MCF 10A (cell line): ENCODE measurements around the gene FABP6. TPM values are rescaled to one million over a fixed set of nuclear protein-coding genes. Genes with fewer than 3 reads are reported as not detected.

Experiments used
- BruUV-seq: library from RNA; stranded (reverse); fragments of 400-500 nt; replicated peaks from 2 replicates; lab custom pipeline; 2021; lab: Mats Ljungman, UMichigan
- CTCF ChIA-PET: fragments of 300-600 bp; sonication (Branson Sonifier 250); formaldehyde crosslinking; extraction: SDS; loops from one replicate; lab custom pipeline; 2021; ENCODE audit warnings: antibody characterized with exemption, inconsistent platforms; lab: Yijun Ruan, JAX
- POLR2A ChIA-PET: fragments of 300-600, 350-650 bp; sonication (Branson Sonifier 250); formaldehyde crosslinking; extraction: SDS; loops from one replicate; lab custom pipeline; 2020; ENCODE audit warnings: antibody characterized with exemption, inconsistent platforms; lab: Yijun Ruan, JAX
- DNase-seq: peaks from one replicate; pipeline ENCODE4 v3.0.0-alpha.2; 2018; ENCODE audit not compliant: unreplicated experiment
- H3K27ac Mint-ChIP-seq: one replicate; pipeline ENCODE4 v1.8.0; 2022; ENCODE audit warnings: mild to moderate bottlenecking, low read depth, mixed read lengths; ENCODE audit not compliant: unreplicated experiment
- H3K27me3 Mint-ChIP-seq: one replicate; pipeline ENCODE4 v1.8.0; 2022; ENCODE audit warnings: mixed read lengths; ENCODE audit not compliant: insufficient read depth, unreplicated experiment
- H3K36me3 Mint-ChIP-seq: one replicate; pipeline ENCODE4 v1.8.0; 2022; ENCODE audit warnings: mild to moderate bottlenecking, moderate library complexity, mixed read lengths; ENCODE audit not compliant: insufficient read depth, unreplicated experiment
- H3K4me1 Mint-ChIP-seq: one replicate; pipeline ENCODE4 v1.8.0; 2022; ENCODE audit warnings: mixed read lengths; ENCODE audit not compliant: insufficient read depth, unreplicated experiment
- H3K4me3 Mint-ChIP-seq: one replicate; pipeline ENCODE4 v1.8.0; 2022; ENCODE audit warnings: mild to moderate bottlenecking, moderate library complexity, mixed read lengths; ENCODE audit not compliant: unreplicated experiment
- H3K9me3 Mint-ChIP-seq: one replicate; pipeline ENCODE4 v1.8.0; 2022; ENCODE audit warnings: mixed read lengths; ENCODE audit not compliant: unreplicated experiment
- intact Hi-C: fragments of 100-400 bp; cut with micrococcal nuclease; formaldehyde crosslinking; loops from 2 replicates; pipeline ENCODE4 v1.14.1; 2022
- total RNA-seq: library from RNA; stranded (reverse); gene quantifications from 2 replicates; pipeline ENCODE4 v1.2.3, GENCODE V29; 2022
- TF ChIP-seq, protein P1 (sequence below): fragments of 200-600 bp; IDR thresholded peaks from one replicate; pipeline ENCODE4 v1.8.0; 2022; ENCODE audit warnings: antibody characterized with exemption, mild to moderate bottlenecking; ENCODE audit not compliant: unreplicated experiment

Gene FABP6
- total RNA-seq, 1 experiment from 2014 or later: not detected

DNA sequence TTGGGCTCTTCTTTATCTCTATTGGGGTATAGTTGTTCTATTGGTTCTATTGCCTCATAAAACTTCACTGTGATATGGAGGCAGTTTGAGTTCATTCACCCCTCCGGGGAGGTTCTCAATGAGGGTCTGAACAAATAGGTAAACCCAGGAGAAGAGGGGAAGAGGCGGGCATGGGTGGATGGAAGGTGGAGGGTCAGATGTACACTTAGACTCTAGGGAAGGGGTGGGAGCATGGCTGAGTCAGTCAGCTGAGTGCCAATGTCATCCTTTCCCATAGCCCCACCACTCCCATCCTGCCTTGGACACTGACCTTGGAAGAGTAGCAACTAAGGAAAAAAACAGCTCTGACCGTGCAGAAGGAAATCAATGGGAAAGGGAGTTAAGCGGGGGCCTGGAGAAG is 9.9 kb upstream of the FABP6 start:
- intact Hi-C loops: no loop called here
- ChIA-PET POLR2A (interaction anchor here (0.6 kb wide), 1 partner anchor 113 kb away, joined by 5 read pairs; no protein-coding TSS in a partner anchor), CTCF (interaction anchor here (0.6 to 2.9 kb wide), 2 partner anchors 24 to 192 kb away, joined by 3 to 12 read pairs; no protein-coding TSS in a partner anchor)
- Mint-ChIP-seq H3K36me3 (no peaks in the 10 kb centered on the region), H3K27me3 (no peaks in the 10 kb centered on the region), H3K27ac (no peak overlapping the region), H3K9me3 (no peaks in the 10 kb centered on the region), H3K4me3 (no peak overlapping the region), H3K4me1 (no peaks in the 10 kb centered on the region)
- BruUV-seq: no TSS peak
- no peak for DNase-seq
- TF ChIP-seq, protein P1, sequence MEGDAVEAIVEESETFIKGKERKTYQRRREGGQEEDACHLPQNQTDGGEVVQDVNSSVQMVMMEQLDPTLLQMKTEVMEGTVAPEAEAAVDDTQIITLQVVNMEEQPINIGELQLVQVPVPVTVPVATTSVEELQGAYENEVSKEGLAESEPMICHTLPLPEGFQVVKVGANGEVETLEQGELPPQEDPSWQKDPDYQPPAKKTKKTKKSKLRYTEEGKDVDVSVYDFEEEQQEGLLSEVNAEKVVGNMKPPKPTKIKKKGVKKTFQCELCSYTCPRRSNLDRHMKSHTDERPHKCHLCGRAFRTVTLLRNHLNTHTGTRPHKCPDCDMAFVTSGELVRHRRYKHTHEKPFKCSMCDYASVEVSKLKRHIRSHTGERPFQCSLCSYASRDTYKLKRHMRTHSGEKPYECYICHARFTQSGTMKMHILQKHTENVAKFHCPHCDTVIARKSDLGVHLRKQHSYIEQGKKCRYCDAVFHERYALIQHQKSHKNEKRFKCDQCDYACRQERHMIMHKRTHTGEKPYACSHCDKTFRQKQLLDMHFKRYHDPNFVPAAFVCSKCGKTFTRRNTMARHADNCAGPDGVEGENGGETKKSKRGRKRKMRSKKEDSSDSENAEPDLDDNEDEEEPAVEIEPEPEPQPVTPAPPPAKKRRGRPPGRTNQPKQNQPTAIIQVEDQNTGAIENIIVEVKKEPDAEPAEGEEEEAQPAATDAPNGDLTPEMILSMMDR: no peak

DNA sequence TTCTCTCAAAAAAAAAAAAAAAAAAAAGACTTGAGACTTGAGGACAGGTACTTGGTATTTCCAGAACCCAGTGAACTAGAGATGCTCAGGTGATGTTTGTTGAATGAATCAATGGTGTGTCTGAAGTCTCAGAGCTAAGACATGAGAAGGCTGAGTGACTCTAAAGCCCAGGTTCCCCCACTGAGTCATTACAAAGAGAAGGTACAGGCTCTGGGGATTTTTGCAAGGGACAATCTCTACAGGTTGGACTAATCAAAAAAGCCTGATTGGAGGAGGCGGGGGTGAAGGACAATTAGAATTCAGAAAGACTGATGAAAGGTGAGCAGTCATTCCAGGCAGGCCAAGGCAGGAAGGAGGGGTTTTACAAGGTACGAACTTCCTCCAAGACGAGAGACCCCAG is 8.2 kb upstream of the FABP6 start:
- BruUV-seq: no TSS peak
- intact Hi-C loops: no loop called here

DNA sequence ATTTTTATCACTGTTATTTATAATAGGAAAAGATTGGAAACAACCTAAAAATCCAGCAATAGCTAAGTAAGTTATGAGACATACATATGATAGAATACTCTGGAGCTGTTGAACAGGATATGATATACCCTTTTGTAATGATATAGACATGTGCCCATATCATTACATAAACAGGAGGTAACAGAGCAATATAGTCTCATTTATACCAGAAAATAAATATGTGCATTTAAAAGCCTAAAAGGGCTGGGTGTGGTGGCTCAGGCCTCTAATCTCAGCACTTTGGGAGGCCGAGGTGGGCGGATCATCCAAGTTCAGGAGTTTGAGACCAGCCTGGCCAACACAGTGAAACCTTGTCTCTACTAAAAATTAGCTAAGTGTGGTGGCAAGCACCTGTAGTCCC is 2.3 kb upstream of the FABP6 start:
- peaks cover 12% of the 10 kb centered on the region for H3K36me3 Mint-ChIP-seq
- TF ChIP-seq, protein P1: no peak
- no peak for DNase-seq
- no peak overlapping the region for H3K27ac Mint-ChIP-seq
- H3K27me3 Mint-ChIP-seq: no peaks in the 10 kb centered on the region
- BruUV-seq: no TSS peak
- POLR2A ChIA-PET: interaction anchor here (0.6 to 0.7 kb wide), 2 partner anchors 98 to 141 kb away, joined by 3 to 4 read pairs; no protein-coding TSS in a partner anchor
- CTCF ChIA-PET: interaction anchor here (0.6 to 1.4 kb wide), 3 partner anchors 26 to 43 kb away, joined by 3 to 5 read pairs (median 3); no protein-coding TSS in a partner anchor
- intact Hi-C loops: no loop called here
- no peak overlapping the region for H3K4me3 Mint-ChIP-seq
- peaks cover 6% of the 10 kb centered on the region for H3K4me1 Mint-ChIP-seq
- no peaks in the 10 kb centered on the region for H3K9me3 Mint-ChIP-seq

More for the DNA sequence above, 8.2 kb upstream of the FABP6 start:
- Mint-ChIP-seq H3K9me3 (no peaks in the 10 kb centered on the region), H3K4me1 (no peaks in the 10 kb centered on the region), H3K36me3 (no peaks in the 10 kb centered on the region), H3K27ac (no peak overlapping the region), H3K4me3 (no peak overlapping the region), H3K27me3 (no peaks in the 10 kb centered on the region)
- POLR2A ChIA-PET: no interaction called here
- CTCF ChIA-PET: interaction anchor here (0.7 to 1.2 kb wide), 4 partner anchors 11 to 150 kb away, joined by 3 to 6 read pairs (median 4); partner anchors contain the start of gene C1QTNF2
- DNase-seq: no peak
- TF ChIP-seq, protein P1: no peak

DNA sequence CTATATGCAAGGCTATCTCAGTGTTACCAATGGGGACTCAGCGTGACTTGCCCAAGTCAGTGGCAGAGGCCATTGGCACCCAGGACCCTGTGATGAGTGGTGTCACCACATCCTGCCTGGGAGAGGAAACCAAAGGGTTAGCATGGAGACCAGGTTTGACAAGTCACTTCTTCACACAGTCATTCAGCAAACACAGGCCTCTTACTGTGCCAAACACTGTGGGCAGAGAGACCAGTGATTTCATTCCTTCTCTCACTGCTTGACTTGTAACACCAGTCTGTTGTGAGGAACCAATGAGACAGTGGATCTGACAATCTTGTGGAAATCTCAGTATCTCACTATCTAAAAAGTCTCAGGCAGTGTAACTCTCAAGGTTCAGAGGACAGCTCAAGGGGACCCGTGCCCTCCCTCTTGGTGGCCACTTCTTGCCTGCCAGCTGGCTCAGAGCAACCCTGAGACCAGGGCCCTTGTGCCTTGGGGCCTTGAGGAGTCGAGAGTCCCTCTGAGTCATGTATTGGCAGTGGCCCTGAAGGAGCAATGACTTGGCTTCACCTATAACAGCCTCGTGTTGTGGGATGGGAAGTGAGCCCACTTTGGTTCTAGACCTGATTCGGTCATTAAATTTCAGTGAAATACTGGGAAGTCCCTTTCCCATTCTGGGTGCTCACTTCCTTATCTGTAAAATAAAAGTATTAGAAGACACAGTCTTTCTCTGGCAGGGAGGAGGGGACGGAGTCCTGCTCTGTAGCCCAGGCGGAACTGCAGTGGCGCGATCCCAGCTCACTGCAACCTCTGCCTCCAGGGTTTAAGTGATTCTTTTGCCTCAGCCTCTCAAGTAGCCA is 1.6 kb downstream of the FABP6 start:
- no peaks in the 10 kb centered on the region for H3K27me3 Mint-ChIP-seq

More for the DNA sequence above, 1.6 kb downstream of the FABP6 start:
- POLR2A ChIA-PET: interaction anchor here (0.7 kb wide), 1 partner anchor 13 kb away, joined by 3 read pairs; no protein-coding TSS in a partner anchor
- no TSS peak for BruUV-seq
- DNase-seq: peak; percentile 76
- Mint-ChIP-seq H3K36me3 (peaks cover 14% of the 10 kb centered on the region), H3K4me1 (peaks cover 6% of the 10 kb centered on the region), H3K27ac (no peak overlapping the region), H3K9me3 (no peaks in the 10 kb centered on the region), H3K4me3 (no peak overlapping the region)
- intact Hi-C loops: no loop called here
- TF ChIP-seq, protein P1: no peak
- CTCF ChIA-PET: interaction anchor here (0.6 to 4.9 kb wide), 9 partner anchors 9 to 158 kb away, joined by 3 to 42 read pairs (median 6); no protein-coding TSS in a partner anchor
